ENCODE data around the gene RUNX3. TPM values are rescaled to one million over a fixed set of nuclear protein-coding genes. Genes with fewer than 3 reads are reported as not detected.
"Not testable (repeated sequence)": the region's sequence is repeated elsewhere in the genome, so short reads cannot be mapped to it uniquely, and the experiment has no call there.

Gene RUNX3
- total RNA-seq, 1 experiment from 2014 or later = 1.1 TPM

- H3K9me3 Mint-ChIP-seq (ENCODE audit: unreplicated experiment) = no peaks in the 10 kb centered on the region
- no peak overlapping the region for H3K4me3 ChIP-seq (ENCODE audit: low read depth, low read length)
- H3K4me1 Mint-ChIP-seq (ENCODE audit: low read depth, unreplicated experiment) = peaks cover 7% of the 10 kb centered on the region
- no peaks in the 10 kb centered on the region for H3K4me1 ChIP-seq
- no peaks in the 10 kb centered on the region for H3K9me3 ChIP-seq
- H3K36me3 ChIP-seq (ENCODE audit: control insufficient read depth, insufficient read depth, low read length) = no peaks in the 10 kb centered on the region
- H3K27ac Mint-ChIP-seq (ENCODE audit: unreplicated experiment) = no peak overlapping the region
- no TSS peak for BruUV-seq (replicated peaks)
- H3K36me3 Mint-ChIP-seq (ENCODE audit: insufficient read depth, unreplicated experiment) = no peaks in the 10 kb centered on the region
- no peaks in the 10 kb centered on the region for H3K27me3 Mint-ChIP-seq (ENCODE audit: insufficient read depth, unreplicated experiment)
- H3K4me3 Mint-ChIP-seq (ENCODE audit: unreplicated experiment) = no peak overlapping the region
- intact Hi-C loops (cut with micrococcal nuclease; ENCODE audit: unreplicated experiment) = no loop called here
- H3K27me3 ChIP-seq (replicated peaks; ENCODE audit: control insufficient read depth, insufficient read depth, low read length) = no peaks in the 10 kb centered on the region
- DNase-seq = no peak
- no peak for TF ChIP-seq CTCF (IDR thresholded peaks at IDR 0.05; ENCODE audit: insufficient read depth in 1 of 2, low read depth in 1 of 2, low read length in 1 of 2, severe bottlenecking in 1 of 2, unreplicated experiment in 1 of 2)
- POLR2A ChIA-PET = no interaction called here
- CTCF ChIA-PET = no interaction called here
These were observed 19.9 kb downstream of the RUNX3 start for GRCh38 chr1:24910210-24910609.

- Histone ChIP-seq H3K4me1 (no peaks in the 10 kb centered on the region), H3K9me3 (no peaks in the 10 kb centered on the region), H3K36me3 (ENCODE audit: control insufficient read depth, insufficient read depth, low read length) (no peaks in the 10 kb centered on the region), H3K4me3 (ENCODE audit: low read depth, low read length) (no peak overlapping the region), H3K27me3 (replicated peaks; ENCODE audit: control insufficient read depth, insufficient read depth, low read length) (no peaks in the 10 kb centered on the region)
- peaks cover 7% of the 10 kb centered on the region for H3K4me1 Mint-ChIP-seq (ENCODE audit: low read depth, unreplicated experiment)
- ChIA-PET CTCF (interaction anchor here (0.7 to 1.1 kb wide), 2 partner anchors 61 to 203 kb away, joined by 3 to 4 read pairs; no protein-coding TSS in a partner anchor), POLR2A (no interaction called here)
- no peak overlapping the region for H3K4me3 Mint-ChIP-seq (ENCODE audit: unreplicated experiment)
- BruUV-seq (replicated peaks) = no TSS peak
- no peaks in the 10 kb centered on the region for H3K9me3 Mint-ChIP-seq (ENCODE audit: unreplicated experiment)
- H3K27me3 Mint-ChIP-seq (ENCODE audit: insufficient read depth, unreplicated experiment) = no peaks in the 10 kb centered on the region
- H3K27ac Mint-ChIP-seq (ENCODE audit: unreplicated experiment) = no peak overlapping the region
- peak; percentile 59 to 68 for DNase-seq
- peak; percentile 33 to 42 for TF ChIP-seq CTCF (IDR thresholded peaks at IDR 0.05; ENCODE audit: insufficient read depth in 1 of 2, low read depth in 1 of 2, low read length in 1 of 2, severe bottlenecking in 1 of 2, unreplicated experiment in 1 of 2)
- no peaks in the 10 kb centered on the region for H3K36me3 Mint-ChIP-seq (ENCODE audit: insufficient read depth, unreplicated experiment)
- intact Hi-C loops (cut with micrococcal nuclease; ENCODE audit: unreplicated experiment) = no loop called here
These were observed 20.6 kb downstream of the RUNX3 start for GRCh38 chr1:24909388-24909898.

GRCh38 chr1:24908591-24909259, 21.4 kb downstream of the RUNX3 start:
- Histone ChIP-seq H3K36me3 (ENCODE audit: control insufficient read depth, insufficient read depth, low read length) (no peaks in the 10 kb centered on the region), H3K4me1 (no peaks in the 10 kb centered on the region), H3K4me3 (ENCODE audit: low read depth, low read length) (no peak overlapping the region), H3K27me3 (replicated peaks; ENCODE audit: control insufficient read depth, insufficient read depth, low read length) (no peaks in the 10 kb centered on the region), H3K9me3 (no peaks in the 10 kb centered on the region)
- Mint-ChIP-seq H3K9me3 (ENCODE audit: unreplicated experiment) (no peaks in the 10 kb centered on the region), H3K27ac (ENCODE audit: unreplicated experiment) (no peak overlapping the region), H3K36me3 (ENCODE audit: insufficient read depth, unreplicated experiment) (no peaks in the 10 kb centered on the region), H3K4me3 (ENCODE audit: unreplicated experiment) (no peak overlapping the region), H3K4me1 (ENCODE audit: low read depth, unreplicated experiment) (peaks cover 7% of the 10 kb centered on the region), H3K27me3 (ENCODE audit: insufficient read depth, unreplicated experiment) (no peaks in the 10 kb centered on the region)
- no peak for TF ChIP-seq CTCF (IDR thresholded peaks at IDR 0.05; ENCODE audit: insufficient read depth in 1 of 2, low read depth in 1 of 2, low read length in 1 of 2, severe bottlenecking in 1 of 2, unreplicated experiment in 1 of 2)
- BruUV-seq (replicated peaks) = no TSS peak
- CTCF ChIA-PET = interaction anchor here (0.7 to 1.1 kb wide), 2 partner anchors 61 to 203 kb away, joined by 3 to 4 read pairs; no protein-coding TSS in a partner anchor
- intact Hi-C loops (cut with micrococcal nuclease; ENCODE audit: unreplicated experiment) = no loop called here
- POLR2A ChIA-PET = no interaction called here
- no peak for DNase-seq

GRCh38 chr1:24907587-24908294, 22.3 kb downstream of the RUNX3 start:
- H3K4me1 Mint-ChIP-seq (ENCODE audit: low read depth, unreplicated experiment); BruUV-seq (replicated peaks); H3K36me3 ChIP-seq (ENCODE audit: control insufficient read depth, insufficient read depth, low read length); H3K9me3 ChIP-seq; H3K36me3 Mint-ChIP-seq (ENCODE audit: insufficient read depth, unreplicated experiment); H3K27me3 ChIP-seq (replicated peaks; ENCODE audit: control insufficient read depth, insufficient read depth, low read length); intact Hi-C loops (cut with micrococcal nuclease; ENCODE audit: unreplicated experiment); H3K4me3 Mint-ChIP-seq (ENCODE audit: unreplicated experiment); H3K4me1 ChIP-seq; POLR2A ChIA-PET; DNase-seq; H3K9me3 Mint-ChIP-seq (ENCODE audit: unreplicated experiment); H3K4me3 ChIP-seq (ENCODE audit: low read depth, low read length); H3K27ac Mint-ChIP-seq (ENCODE audit: unreplicated experiment); CTCF ChIA-PET; H3K27me3 Mint-ChIP-seq (ENCODE audit: insufficient read depth, unreplicated experiment): not testable (repeated sequence)

Measured in Caco-2 (cell line).